ENCODE data around the gene NFKBIZ. TPM values are rescaled to one million over a fixed set of nuclear protein-coding genes. Genes with fewer than 3 reads are reported as not detected.
A peak's percentile ranks its signal among the peaks of the same experiment; 100 is the strongest.

The NFKBIZ gene
- total RNA-seq, 2 donors from 2014 or later = 26.6 to 28.7 TPM

DNA sequence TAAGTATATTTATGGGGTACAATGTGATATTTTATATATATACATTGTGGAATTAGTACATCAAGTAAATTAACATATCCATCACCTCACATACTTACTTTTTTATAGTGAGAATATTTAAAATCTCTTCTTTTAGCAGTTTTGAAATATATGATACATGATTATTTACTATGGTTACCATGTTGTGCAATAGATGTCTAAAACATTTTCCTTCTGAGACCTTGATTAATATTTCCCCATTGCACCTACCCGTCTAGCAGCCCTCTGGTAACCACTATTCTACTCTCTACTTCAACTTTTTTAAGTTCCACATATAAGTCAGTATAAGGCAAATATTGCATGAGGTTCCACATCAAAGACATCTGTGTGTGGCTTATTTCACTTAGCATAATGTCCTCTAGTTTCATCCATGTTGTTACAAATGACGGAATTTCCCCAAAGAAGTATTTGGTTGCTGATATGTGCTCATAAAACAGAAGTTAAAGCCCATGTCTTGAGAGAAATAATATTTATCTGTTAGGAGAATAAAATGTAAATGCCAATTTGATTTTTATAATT, 29.6 kb upstream of the NFKBIZ start:
- no peaks in the 10 kb centered on the region for H3K9me3 ChIP-seq
- peaks cover 0 to under 1% of the 10 kb centered on the region in 2 donors for H3K4me1 ChIP-seq
- TF ChIP-seq CTCF (IDR thresholded peaks at IDR 0.05) = no peak
- H3K4me3 ChIP-seq = no peak overlapping the region
- H3K36me3 ChIP-seq = peaks cover 8% of the 10 kb centered on the region
- H3K27ac ChIP-seq = no peak overlapping the region
- H3K27me3 ChIP-seq = no peaks in the 10 kb centered on the region
- no peak for DNase-seq (ENCODE audit: low spot score)

GRCh38 chr3:101821503-101821902, 27.8 kb upstream of the NFKBIZ start:
- no peak for TF ChIP-seq CTCF (IDR thresholded peaks at IDR 0.05)
- Histone ChIP-seq H3K36me3 (peaks cover 8% of the 10 kb centered on the region), H3K27ac (no peak overlapping the region), H3K9me3 (no peaks in the 10 kb centered on the region), H3K4me1 (peaks cover 0 to 5% of the 10 kb centered on the region in 2 donors), H3K4me3 (no peak overlapping the region), H3K27me3 (no peaks in the 10 kb centered on the region)
- no peak for DNase-seq (ENCODE audit: low spot score)

- H3K4me1 ChIP-seq = peaks cover 0 to 16% of the 10 kb centered on the region in 2 donors
- H3K27ac ChIP-seq = no peak overlapping the region
- DNase-seq (ENCODE audit: low spot score) = no peak
- no peak overlapping the region for H3K4me3 ChIP-seq
- H3K27me3 ChIP-seq = no peaks in the 10 kb centered on the region
- no peak for TF ChIP-seq CTCF (IDR thresholded peaks at IDR 0.05)
- H3K36me3 ChIP-seq = peaks cover 8% of the 10 kb centered on the region
- no peaks in the 10 kb centered on the region for H3K9me3 ChIP-seq
These were observed 25.8 kb upstream of the NFKBIZ start for GRCh38 chr3:101823525-101823924.

GRCh38 chr3:101824702-101825101, 24.6 kb upstream of the NFKBIZ start:
- Histone ChIP-seq H3K27ac (no peak overlapping the region), H3K9me3 (no peaks in the 10 kb centered on the region), H3K4me1 (peaks cover 0 to 28% of the 10 kb centered on the region in 2 donors), H3K36me3 (peaks cover 8% of the 10 kb centered on the region), H3K4me3 (no peak overlapping the region), H3K27me3 (no peaks in the 10 kb centered on the region)
- TF ChIP-seq CTCF (IDR thresholded peaks at IDR 0.05) = no peak
- DNase-seq (ENCODE audit: low spot score) = no peak

DNA sequence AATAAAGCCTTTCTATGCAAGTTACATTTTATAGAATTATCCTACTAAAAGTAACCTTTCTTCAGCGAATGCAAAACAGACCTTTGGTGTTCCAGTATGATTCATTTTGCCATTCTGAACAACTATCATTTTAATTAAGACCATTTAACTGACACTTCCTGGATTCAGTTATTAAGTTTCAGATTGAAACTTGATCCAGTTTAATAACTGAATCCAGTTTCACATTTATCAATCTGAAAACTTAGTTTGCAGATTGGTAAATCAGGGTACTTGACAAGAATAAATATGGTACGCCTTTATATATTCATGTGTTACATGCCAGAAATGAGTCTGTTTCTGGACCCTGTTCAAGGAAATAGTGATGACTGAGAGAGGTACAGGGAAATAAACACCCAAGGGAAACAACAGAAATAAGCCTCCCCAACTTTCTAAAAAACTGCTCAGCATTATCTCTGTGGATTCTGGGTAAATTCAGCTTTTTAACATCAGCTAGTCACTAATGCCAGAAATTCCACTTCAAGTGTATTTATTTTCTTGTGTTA, 23.3 kb upstream of the NFKBIZ start:
- no peak for TF ChIP-seq CTCF (IDR thresholded peaks at IDR 0.05)
- DNase-seq (ENCODE audit: low spot score) = no peak
- peaks cover 8% of the 10 kb centered on the region for H3K36me3 ChIP-seq
- H3K4me1 ChIP-seq = peaks cover 0 to 34% of the 10 kb centered on the region in 2 donors
- H3K9me3 ChIP-seq = no peaks in the 10 kb centered on the region
- no peak overlapping the region for H3K4me3 ChIP-seq
- no peaks in the 10 kb centered on the region for H3K27me3 ChIP-seq
- H3K27ac ChIP-seq = peak overlapping the region; percentile 87 to 92

All from right atrium auricular region (tissue), 2 donors.